ENCODE results near the gene RIPOR1. TPM values are rescaled to one million over a fixed set of nuclear protein-coding genes. Genes with fewer than 3 reads are reported as not detected.

The RIPOR1 gene
- polyA plus RNA-seq, 4 donors = 40.9 to 136 (median 116) TPM

- no peak for DNase-seq (ENCODE audit: low read depth in 4 of 4, low spot score in 3 of 4)
Observed at GRCh38 chr16:67549936-67550335, 21.3 kb downstream of the RIPOR1 start.

- DNase-seq (ENCODE audit: low read depth in 4 of 4, low spot score in 3 of 4) = no peak
Observed at GRCh38 chr16:67551091-67551490, 22.5 kb downstream of the RIPOR1 start.

DNA sequence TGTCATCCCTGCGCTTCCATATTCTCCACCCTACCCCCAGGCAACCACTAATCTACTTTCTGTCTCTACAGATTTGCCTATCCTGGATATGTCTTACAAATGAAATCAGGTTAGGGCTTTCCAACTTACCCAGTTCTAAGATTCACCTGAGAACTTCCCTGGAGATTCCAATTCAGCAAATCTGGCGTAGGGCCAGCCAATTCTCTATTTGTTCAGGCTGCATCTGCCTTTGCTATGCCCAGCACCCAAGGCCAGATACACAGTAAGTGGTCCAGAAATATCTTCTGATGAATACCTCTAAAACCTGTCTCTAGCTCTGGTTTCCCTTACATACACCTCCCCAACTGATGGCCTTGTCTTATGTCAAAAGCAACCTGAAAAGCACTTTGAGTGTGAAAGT, 23.3 kb downstream of the RIPOR1 start:
- no peak for DNase-seq (ENCODE audit: low read depth in 4 of 4, low spot score in 3 of 4)

GRCh38 chr16:67552476-67552875, 23.8 kb downstream of the RIPOR1 start:
- no peak for DNase-seq (ENCODE audit: low read depth in 4 of 4, low spot score in 3 of 4)

DNA sequence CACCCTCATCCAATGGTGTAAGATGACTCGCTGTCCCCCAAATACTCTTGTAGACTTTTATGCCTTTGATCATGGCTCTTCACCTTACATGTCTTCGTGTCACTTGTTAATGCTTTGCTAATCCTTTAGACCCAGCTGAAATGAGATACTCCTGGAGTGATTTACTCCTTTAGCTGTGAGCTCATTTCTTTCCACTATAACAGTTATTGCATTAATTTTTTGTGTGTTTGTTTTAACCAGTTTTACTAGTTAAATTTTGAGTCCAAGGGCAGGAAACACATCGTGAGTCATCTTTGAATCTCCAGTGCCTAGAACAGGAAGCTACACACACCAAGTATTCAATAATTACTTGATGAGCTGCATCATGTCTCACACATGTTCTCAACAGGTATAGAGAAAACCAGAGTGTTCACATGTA, 27.2 kb downstream of the RIPOR1 start:
- no peak for DNase-seq (ENCODE audit: low read depth in 4 of 4, low spot score in 3 of 4)

- no peak for DNase-seq (ENCODE audit: low read depth in 4 of 4, low spot score in 3 of 4)
Observed at GRCh38 chr16:67558859-67559258, 30.2 kb downstream of the RIPOR1 start.

DNA sequence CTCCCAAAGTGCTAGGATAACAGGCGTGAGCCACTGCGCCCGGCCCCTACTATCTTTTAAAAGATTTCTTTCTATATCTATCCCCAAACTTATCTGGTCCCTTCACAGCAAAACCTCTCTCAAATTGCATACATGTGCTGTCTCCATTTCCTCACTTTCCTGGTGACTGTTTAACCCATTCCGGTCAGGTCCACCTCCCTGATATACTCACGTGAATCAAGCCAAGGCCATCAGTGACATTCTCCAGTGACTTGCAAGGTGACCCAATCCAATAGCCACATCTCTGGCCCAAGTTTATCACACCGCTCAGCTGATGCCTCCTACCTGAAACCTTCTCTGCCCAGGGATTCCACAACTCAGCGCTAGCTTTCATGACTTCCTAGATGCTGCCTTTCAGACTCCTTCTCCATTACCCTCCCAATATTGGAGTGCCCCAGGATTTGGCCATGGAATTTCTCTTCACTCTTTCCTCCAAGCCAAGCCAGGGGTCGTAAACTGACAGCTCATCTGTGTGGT, 32.3 kb downstream of the RIPOR1 start:
- DNase-seq (ENCODE audit: low read depth in 4 of 4, low spot score in 3 of 4) = no peak

- DNase-seq (ENCODE audit: low read depth in 4 of 4, low spot score in 3 of 4) = no peak
Observed at GRCh38 chr16:67561501-67561823, 32.8 kb downstream of the RIPOR1 start.

- DNase-seq (ENCODE audit: low read depth in 4 of 4, low spot score in 3 of 4) = peak; percentile 81 to 90 (median 88)
Observed at GRCh38 chr16:67561824-67562525, 33.3 kb downstream of the RIPOR1 start.

GRCh38 chr16:67562526-67562917, 33.9 kb downstream of the RIPOR1 start, which contains the start of gene CTCF:
Gene CTCF, plus strand, starts transcription at chr16:67562526. Its CDS starts 48,307 bp downstream, at chr16:67610833.
- peak in 3 of 4 donors; percentile 55 to 63 (median 56) for DNase-seq (ENCODE audit: low read depth in 4 of 4, low spot score in 3 of 4)

GRCh38 chr16:67562918-67563707, 34.5 kb downstream of the RIPOR1 start:
- peak in 2 of 4 donors; percentile 24 to 36 for DNase-seq (ENCODE audit: low read depth in 4 of 4, low spot score in 3 of 4)

GRCh38 chr16:67563708-67564468, 35.3 kb downstream of the RIPOR1 start:
- peak in 1 of 4 donors; percentile 18 for DNase-seq (ENCODE audit: low read depth in 4 of 4, low spot score in 3 of 4)

GRCh38 chr16:67565470-67566100, 37.0 kb downstream of the RIPOR1 start:
- no peak for DNase-seq (ENCODE audit: low read depth in 4 of 4, low spot score in 3 of 4)

DNA sequence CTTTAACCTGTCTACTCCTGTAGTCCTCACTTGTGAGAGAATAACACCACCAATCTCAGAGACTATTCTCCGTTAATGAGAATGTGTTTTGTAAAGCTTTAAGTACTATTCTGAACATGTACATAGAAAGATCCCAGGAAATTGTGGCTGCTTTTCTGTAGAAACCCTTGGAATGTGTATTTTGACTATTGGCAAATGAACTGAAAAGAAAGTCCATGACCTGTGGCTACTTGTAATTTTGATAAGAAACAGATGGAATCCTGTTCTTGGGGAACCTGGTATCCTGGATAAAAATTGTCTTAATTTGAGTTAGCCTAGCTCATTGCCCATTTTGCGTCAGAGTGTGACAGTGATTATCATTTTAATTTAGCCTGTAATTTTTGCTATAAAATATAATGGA, 42.8 kb downstream of the RIPOR1 start:
- no peak for DNase-seq (ENCODE audit: low read depth in 4 of 4, low spot score in 3 of 4)

- DNase-seq (ENCODE audit: low read depth in 4 of 4, low spot score in 3 of 4) = no peak
Observed at GRCh38 chr16:67571981-67572431, 43.4 kb downstream of the RIPOR1 start.

- DNase-seq (ENCODE audit: low read depth in 4 of 4, low spot score in 3 of 4) = no peak
Observed at GRCh38 chr16:67579686-67580085, 51.1 kb downstream of the RIPOR1 start.

DNA sequence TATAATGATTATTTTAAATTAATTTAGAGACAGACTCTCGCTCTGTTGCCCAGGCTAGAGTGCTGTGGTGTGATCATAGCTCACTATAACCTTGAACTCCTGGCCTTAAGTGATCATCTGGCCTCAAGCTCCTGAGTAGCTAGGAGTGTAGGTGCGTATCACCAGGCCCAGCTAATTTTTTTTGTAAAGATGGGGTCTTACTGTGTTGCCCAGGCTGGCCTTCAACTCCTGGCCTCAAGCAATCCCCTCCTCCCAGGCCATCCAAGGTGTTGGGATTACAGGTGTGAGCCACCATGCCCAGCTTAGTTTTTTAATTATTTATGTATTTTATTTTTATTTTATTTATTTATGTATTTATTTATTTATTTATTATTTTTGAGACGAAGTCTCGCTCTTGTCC, 51.6 kb downstream of the RIPOR1 start:
- no peak for DNase-seq (ENCODE audit: low read depth in 4 of 4, low spot score in 3 of 4)

- DNase-seq (ENCODE audit: low read depth in 4 of 4, low spot score in 3 of 4) = no peak
Observed at GRCh38 chr16:67593288-67593687, 64.7 kb downstream of the RIPOR1 start.

GRCh38 chr16:67593701-67594100, 65.1 kb downstream of the RIPOR1 start:
- DNase-seq (ENCODE audit: low read depth in 4 of 4, low spot score in 3 of 4) = no peak

DNA sequence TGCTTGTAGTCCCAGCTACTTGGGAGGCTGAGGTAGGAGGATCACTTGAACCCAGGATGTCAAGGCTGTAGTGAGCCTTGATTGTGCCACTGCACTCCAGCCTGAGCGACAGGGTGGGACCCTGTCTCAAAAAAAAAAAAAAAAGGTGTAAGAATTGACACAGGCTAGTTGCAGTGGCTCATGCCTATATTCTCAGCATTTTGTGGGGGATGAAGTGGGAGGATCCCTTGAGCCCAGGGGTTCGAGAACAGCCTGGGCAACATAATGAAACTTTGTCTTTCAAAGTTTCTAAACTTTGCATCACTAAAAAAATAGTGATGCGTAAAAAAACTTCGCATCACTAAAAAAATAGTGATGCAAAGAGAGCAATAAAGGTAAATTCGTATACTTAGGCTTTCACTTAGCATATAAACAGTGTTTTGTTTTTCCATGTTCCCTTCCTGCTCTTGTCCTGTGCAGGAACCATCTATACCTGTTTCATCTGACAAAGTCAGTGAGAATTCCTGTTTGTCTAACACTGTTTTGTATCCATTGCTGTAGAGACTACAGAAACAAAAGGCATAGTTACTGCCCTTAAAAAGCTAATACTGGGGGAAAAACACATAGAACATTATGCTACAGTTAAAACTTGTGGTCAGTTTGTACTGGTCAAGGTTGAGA, 65.8 kb downstream of the RIPOR1 start:
- no peak for DNase-seq (ENCODE audit: low read depth in 4 of 4, low spot score in 3 of 4)
